Measurements from ENCODE around the gene PSMB7.

PSMB7 gene

GRCh38 chr9:124303762-124304161 lies 111.5 kb downstream of the PSMB7 start:
- no peak for DNase-seq (ENCODE audit: low read depth in 2 of 2)
